MM.1S (cell line): ENCODE data around the gene CAMSAP1.

Experiments used
- DNase-seq: peaks from one replicate; pipeline ENCODE4 v3.0.0-alpha.2; 2015
- H2AFZ ChIP-seq: fragments of 300-600 bp; sonication (generic); 2 replicates; pipeline ENCODE4 v1.6.0; 2016; ENCODE audit warnings: antibody characterized with exemption, low read length
- H3F3A ChIP-seq: fragments of 300-600 bp; sonication (generic); 2 replicates; pipeline ENCODE4 v1.6.1; 2016; ENCODE audit warnings: mild to moderate bottlenecking, antibody characterized with exemption, low read length, moderate library complexity, mixed read lengths; ENCODE audit not compliant: insufficient read depth
- H3K27ac ChIP-seq: fragments of 300-600 bp; sonication (generic); 2 replicates; pipeline ENCODE4 v1.5.1; 2016; ENCODE audit warnings: mild to moderate bottlenecking, low read length
- H3K27me3 ChIP-seq: fragments of 300-600 bp; sonication (generic); replicated peaks from 2 replicates; pipeline ENCODE4 v1.6.0; 2016; ENCODE audit warnings: low read length; ENCODE audit not compliant: insufficient read depth
- H3K36me3 ChIP-seq: fragments of 300-600 bp; sonication (generic); replicated peaks from 2 replicates; pipeline ENCODE4 v1.6.1; 2016; ENCODE audit warnings: mild to moderate bottlenecking, low read length, mixed read lengths; ENCODE audit not compliant: insufficient read depth
- H3K4me1 ChIP-seq: fragments of 300-600 bp; sonication (generic); 2 replicates; pipeline ENCODE4 v1.6.1; 2016; ENCODE audit warnings: low read length, mixed read lengths
- H3K4me2 ChIP-seq: fragments of 300-600 bp; sonication (generic); 2 replicates; pipeline ENCODE4 v1.6.0; 2016; ENCODE audit warnings: low read depth, low read length
- H3K4me3 ChIP-seq: fragments of 300-600 bp; sonication (generic); 2 replicates; pipeline ENCODE4 v1.5.1; 2016; ENCODE audit warnings: low read length, mixed read lengths
- H3K79me2 ChIP-seq: fragments of 300-600 bp; sonication (generic); 2 replicates; pipeline ENCODE4 v1.6.1; 2016; ENCODE audit warnings: mixed run types, low read length, mixed read lengths
- H3K9ac ChIP-seq: fragments of 300-600 bp; sonication (generic); 2 replicates; pipeline ENCODE4 v1.6.1; 2016; ENCODE audit warnings: low read length, mixed read lengths
- H3K9me2 ChIP-seq: fragments of 300-600 bp; sonication (generic); replicated peaks from 2 replicates; pipeline ENCODE4 v1.6.1; 2016; ENCODE audit warnings: mild to moderate bottlenecking, low read length, mixed read lengths; ENCODE audit not compliant: insufficient read depth
- H3K9me3 ChIP-seq: fragments of 300-600 bp; sonication (generic); replicated peaks from 2 replicates; pipeline ENCODE4 v1.6.1; 2016; ENCODE audit warnings: mild to moderate bottlenecking, low read length, mixed read lengths; ENCODE audit not compliant: insufficient read depth
- H4K20me1 ChIP-seq: fragments of 300-600 bp; sonication (generic); 2 replicates; pipeline ENCODE4 v1.6.1; 2016; ENCODE audit warnings: mild to moderate bottlenecking, low read length, moderate library complexity, mixed read lengths; ENCODE audit not compliant: insufficient read depth
- EZH2 ChIP-seq: fragments of 300-600 bp; sonication (generic); optimal IDR thresholded peaks from 2 replicates; pipeline ENCODE3; 2017; ENCODE audit warnings: low read depth, mild to moderate bottlenecking, antibody characterized with exemption, low read length, mixed read lengths
- EZH2phosphoT487 ChIP-seq: fragments of 300-600 bp; sonication (generic); IDR thresholded peaks from 2 replicates; pipeline ENCODE4 v1.6.1; 2018; ENCODE audit warnings: antibody characterized with exemption, low read length
- TF ChIP-seq, protein P1 (sequence below): fragments of 300-600 bp; sonication (generic); IDR thresholded peaks from 2 replicates; pipeline ENCODE4 v1.5.1; 2016; ENCODE audit warnings: antibody characterized with exemption, low read length, mixed read lengths

Gene CAMSAP1

DNA sequence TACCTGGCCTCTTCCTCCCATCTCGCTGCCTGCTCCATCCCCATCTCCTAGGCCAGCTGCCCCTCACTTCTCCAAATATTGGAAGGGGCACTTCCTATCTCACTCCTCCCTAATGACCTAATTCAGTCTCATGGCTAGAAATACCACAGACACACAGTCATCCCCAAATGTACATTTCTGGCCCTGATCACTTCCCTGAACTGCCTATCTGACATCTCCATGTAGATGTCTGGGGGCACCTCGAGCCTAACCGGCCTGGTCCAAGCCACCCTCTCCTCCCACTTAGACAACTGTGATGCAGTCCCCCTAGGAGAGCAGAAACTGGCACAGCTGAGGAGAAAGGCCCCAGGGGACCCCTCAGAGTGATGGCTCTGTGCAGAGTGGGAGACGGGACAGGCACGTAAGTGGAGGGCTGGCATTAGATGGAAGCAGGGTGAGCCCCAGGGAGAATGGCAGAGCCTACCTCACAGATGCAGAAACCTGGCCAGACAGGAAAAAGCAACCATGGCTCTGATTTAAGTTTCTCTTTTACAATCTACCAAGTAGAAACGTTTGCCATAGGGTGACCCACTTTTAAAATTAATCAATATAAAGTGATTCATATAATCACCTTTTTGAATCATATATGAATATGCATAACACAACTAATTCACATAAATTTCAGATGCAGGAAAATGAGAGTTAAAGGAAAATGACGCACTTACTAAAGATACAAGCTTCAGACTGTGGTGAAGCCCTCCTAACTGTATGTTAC lies 22.1 kb downstream of the CAMSAP1 start:
- Histone ChIP-seq H3K4me3 (no peak overlapping the region), H3K79me2 (peaks cover 63% of the 10 kb centered on the region), H3F3A (no peaks in the 10 kb centered on the region), H2AFZ (no peak overlapping the region), H3K4me1 (no peaks in the 10 kb centered on the region), H4K20me1 (0 out of 2 replicates have a peak, but pooled peaks cover 3% of the 10 kb centered on the region), H3K36me3 (no peaks in the 10 kb centered on the region), H3K9me3 (no peaks in the 10 kb centered on the region), H3K9me2 (no peaks in the 10 kb centered on the region), H3K4me2 (no peak overlapping the region), H3K9ac (no peak overlapping the region), H3K27me3 (no peaks in the 10 kb centered on the region), H3K27ac (no peak overlapping the region)
- no peak for DNase-seq
- TF ChIP-seq EZH2: no peak
- TF ChIP-seq EZH2phosphoT487: no peak

DNA sequence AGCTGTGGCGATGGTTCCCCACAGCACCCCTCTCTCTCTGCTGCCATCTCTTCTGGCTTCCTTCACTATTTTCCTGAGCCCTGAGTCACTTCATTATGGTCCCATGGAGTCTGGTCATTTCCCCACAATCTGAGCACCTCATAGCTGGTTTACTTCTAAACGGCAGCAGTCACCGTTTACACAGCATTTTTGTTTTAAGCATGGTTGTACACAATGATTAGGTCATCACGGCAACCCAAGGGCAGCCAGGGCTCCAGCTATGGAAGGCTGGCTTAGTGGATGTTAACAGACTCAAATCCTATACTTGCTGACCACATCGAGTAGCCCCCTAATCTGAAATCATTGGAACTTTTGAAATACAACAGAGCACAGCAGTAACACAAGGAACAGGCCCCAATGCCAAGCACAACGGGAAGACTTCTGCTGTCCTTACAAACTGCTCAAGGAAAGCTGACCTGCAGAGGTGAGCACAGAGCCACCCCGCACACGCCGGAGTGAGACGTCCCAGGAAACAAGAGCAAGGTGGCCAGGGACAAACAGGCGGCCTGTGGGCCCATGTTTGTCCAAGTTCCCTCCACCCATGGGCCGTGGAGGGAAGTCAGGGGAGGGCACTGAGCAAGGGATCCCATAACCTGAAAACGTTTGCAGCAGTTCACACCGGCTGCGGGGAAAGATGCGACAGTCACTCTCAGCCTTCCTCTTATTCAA lies 22.9 kb downstream of the CAMSAP1 start:
- Histone ChIP-seq H4K20me1 (0 out of 2 replicates have a peak, but pooled peaks cover 3% of the 10 kb centered on the region), H3K36me3 (no peaks in the 10 kb centered on the region), H3K9me3 (no peaks in the 10 kb centered on the region), H3K4me1 (no peaks in the 10 kb centered on the region), H3K27me3 (no peaks in the 10 kb centered on the region), H2AFZ (no peak overlapping the region), H3K27ac (no peak overlapping the region), H3K9ac (no peak overlapping the region), H3K9me2 (no peaks in the 10 kb centered on the region), H3K79me2 (peaks cover 55% of the 10 kb centered on the region), H3K4me2 (no peak overlapping the region), H3K4me3 (no peak overlapping the region), H3F3A (no peaks in the 10 kb centered on the region)
- TF ChIP-seq EZH2phosphoT487: no peak
- TF ChIP-seq, protein P1, sequence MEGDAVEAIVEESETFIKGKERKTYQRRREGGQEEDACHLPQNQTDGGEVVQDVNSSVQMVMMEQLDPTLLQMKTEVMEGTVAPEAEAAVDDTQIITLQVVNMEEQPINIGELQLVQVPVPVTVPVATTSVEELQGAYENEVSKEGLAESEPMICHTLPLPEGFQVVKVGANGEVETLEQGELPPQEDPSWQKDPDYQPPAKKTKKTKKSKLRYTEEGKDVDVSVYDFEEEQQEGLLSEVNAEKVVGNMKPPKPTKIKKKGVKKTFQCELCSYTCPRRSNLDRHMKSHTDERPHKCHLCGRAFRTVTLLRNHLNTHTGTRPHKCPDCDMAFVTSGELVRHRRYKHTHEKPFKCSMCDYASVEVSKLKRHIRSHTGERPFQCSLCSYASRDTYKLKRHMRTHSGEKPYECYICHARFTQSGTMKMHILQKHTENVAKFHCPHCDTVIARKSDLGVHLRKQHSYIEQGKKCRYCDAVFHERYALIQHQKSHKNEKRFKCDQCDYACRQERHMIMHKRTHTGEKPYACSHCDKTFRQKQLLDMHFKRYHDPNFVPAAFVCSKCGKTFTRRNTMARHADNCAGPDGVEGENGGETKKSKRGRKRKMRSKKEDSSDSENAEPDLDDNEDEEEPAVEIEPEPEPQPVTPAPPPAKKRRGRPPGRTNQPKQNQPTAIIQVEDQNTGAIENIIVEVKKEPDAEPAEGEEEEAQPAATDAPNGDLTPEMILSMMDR: no peak
- no peak for TF ChIP-seq EZH2
- DNase-seq: no peak

DNA sequence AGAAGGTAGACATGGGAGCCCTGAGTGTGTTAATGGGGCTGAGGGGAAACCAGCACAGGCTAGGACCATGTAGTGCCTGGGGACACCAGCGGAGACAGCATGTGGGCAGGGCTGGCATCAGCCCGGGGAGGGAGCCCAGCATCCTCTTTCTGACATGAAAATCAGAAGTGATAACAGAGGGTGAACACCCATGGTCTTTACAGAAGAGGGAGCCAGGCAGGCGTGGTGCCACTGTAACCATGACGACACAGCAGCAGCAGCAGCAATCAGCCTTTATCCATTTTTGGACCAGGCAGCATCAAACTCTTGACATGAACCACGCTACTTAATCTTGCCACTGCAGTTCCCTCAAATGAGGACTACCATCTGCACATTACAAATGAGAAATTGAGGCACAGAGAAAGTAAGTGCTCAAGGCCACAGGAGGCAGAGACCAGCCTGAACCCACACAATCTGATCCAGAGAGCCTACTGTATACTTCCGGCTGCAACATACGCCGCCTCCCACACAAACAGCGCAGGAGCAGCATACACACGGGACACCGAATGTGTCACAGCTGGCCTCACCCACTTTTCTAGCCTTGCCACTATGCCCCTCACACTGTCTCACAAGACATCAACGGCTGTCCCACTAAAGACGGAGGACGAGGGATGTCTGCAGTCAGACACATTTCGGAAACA lies 23.8 kb downstream of the CAMSAP1 start:
- H3K27me3 ChIP-seq: no peaks in the 10 kb centered on the region
- H3F3A ChIP-seq: no peaks in the 10 kb centered on the region
- no peaks in the 10 kb centered on the region for H3K9me2 ChIP-seq
- H3K4me1 ChIP-seq: no peaks in the 10 kb centered on the region
- H3K27ac ChIP-seq: no peak overlapping the region
- H3K36me3 ChIP-seq: no peaks in the 10 kb centered on the region
- DNase-seq: no peak
- H3K9ac ChIP-seq: no peak overlapping the region
- H3K4me2 ChIP-seq: no peak overlapping the region
- H2AFZ ChIP-seq: no peak overlapping the region
- H3K79me2 ChIP-seq: peaks cover 50% of the 10 kb centered on the region
- no peaks in the 10 kb centered on the region for H3K9me3 ChIP-seq
- TF ChIP-seq EZH2phosphoT487: no peak
- no peak for TF ChIP-seq EZH2
- TF ChIP-seq, protein P1: no peak
- 0 out of 2 replicates have a peak, but pooled peaks cover 3% of the 10 kb centered on the region for H4K20me1 ChIP-seq
- no peak overlapping the region for H3K4me3 ChIP-seq
